ENCODE data around the gene YARS1.

YARS1 gene

GRCh38 chr1:32811917-32812316 lies 5.2 kb downstream of the YARS1 start:
- Histone ChIP-seq H3K36me3 (ENCODE audit: control insufficient read depth, insufficient read depth, low read length) (no peaks in the 10 kb centered on the region), H2AFZ (no peak overlapping the region), H3K79me2 (peaks cover 6% of the 10 kb centered on the region), H3K4me3 (ENCODE audit: low read depth, low read length) (no peak overlapping the region), H3K9ac (no peak overlapping the region), H3K27ac (no peak overlapping the region), H3K4me1 (no peaks in the 10 kb centered on the region), H3K4me2 (ENCODE audit: low read length) (no peak overlapping the region), H3K27me3 (ENCODE audit: control insufficient read depth, insufficient read depth, low read length) (no peaks in the 10 kb centered on the region), H3K9me3 (ENCODE audit: control insufficient read depth, low read length) (no peaks in the 10 kb centered on the region)
- no peak for TF ChIP-seq CTCF (IDR thresholded peaks at IDR 0.05)

- no peaks in the 10 kb centered on the region for H3K27me3 ChIP-seq (ENCODE audit: control insufficient read depth, insufficient read depth, low read length)
- H3K9ac ChIP-seq = no peak overlapping the region
- H3K9me3 ChIP-seq (ENCODE audit: control insufficient read depth, low read length) = no peaks in the 10 kb centered on the region
- no peak for TF ChIP-seq CTCF (IDR thresholded peaks at IDR 0.05)
- H3K4me3 ChIP-seq (ENCODE audit: low read depth, low read length) = no peak overlapping the region
- no peaks in the 10 kb centered on the region for H3K36me3 ChIP-seq (ENCODE audit: control insufficient read depth, insufficient read depth, low read length)
- H2AFZ ChIP-seq = no peak overlapping the region
- H3K27ac ChIP-seq = no peak overlapping the region
- no peaks in the 10 kb centered on the region for H3K79me2 ChIP-seq
- no peak overlapping the region for H3K4me2 ChIP-seq (ENCODE audit: low read length)
- H3K4me1 ChIP-seq = no peaks in the 10 kb centered on the region
Observed at GRCh38 chr1:32811265-32811664, 5.9 kb downstream of the YARS1 start.

- H3K4me1 ChIP-seq = no peaks in the 10 kb centered on the region
- H3K4me3 ChIP-seq (ENCODE audit: low read depth, low read length) = no peak overlapping the region
- no peaks in the 10 kb centered on the region for H3K27me3 ChIP-seq (ENCODE audit: control insufficient read depth, insufficient read depth, low read length)
- H3K27ac ChIP-seq = no peak overlapping the region
- no peaks in the 10 kb centered on the region for H3K36me3 ChIP-seq (ENCODE audit: control insufficient read depth, insufficient read depth, low read length)
- H3K79me2 ChIP-seq = no peaks in the 10 kb centered on the region
- TF ChIP-seq CTCF (IDR thresholded peaks at IDR 0.05) = no peak
- no peak overlapping the region for H3K4me2 ChIP-seq (ENCODE audit: low read length)
- no peak overlapping the region for H3K9ac ChIP-seq
- H3K9me3 ChIP-seq (ENCODE audit: control insufficient read depth, low read length) = no peaks in the 10 kb centered on the region
- H2AFZ ChIP-seq = no peak overlapping the region
Observed at GRCh38 chr1:32810358-32810757, 6.8 kb downstream of the YARS1 start.

GRCh38 chr1:32808580-32808979 lies 8.6 kb downstream of the YARS1 start:
- H3K79me2 ChIP-seq = no peaks in the 10 kb centered on the region
- no peak overlapping the region for H3K4me3 ChIP-seq (ENCODE audit: low read depth, low read length)
- no peaks in the 10 kb centered on the region for H3K27me3 ChIP-seq (ENCODE audit: control insufficient read depth, insufficient read depth, low read length)
- H3K4me2 ChIP-seq (ENCODE audit: low read length) = no peak overlapping the region
- H3K27ac ChIP-seq = no peak overlapping the region
- H3K9ac ChIP-seq = no peak overlapping the region
- H3K36me3 ChIP-seq (ENCODE audit: control insufficient read depth, insufficient read depth, low read length) = no peaks in the 10 kb centered on the region
- H3K4me1 ChIP-seq = no peaks in the 10 kb centered on the region
- TF ChIP-seq CTCF (IDR thresholded peaks at IDR 0.05) = no peak
- H2AFZ ChIP-seq = no peak overlapping the region
- no peaks in the 10 kb centered on the region for H3K9me3 ChIP-seq (ENCODE audit: control insufficient read depth, low read length)

GRCh38 chr1:32806910-32807523 lies 10.1 kb downstream of the YARS1 start:
- Histone ChIP-seq H3K4me3 (ENCODE audit: low read depth, low read length) (no peak overlapping the region), H3K36me3 (ENCODE audit: control insufficient read depth, insufficient read depth, low read length) (no peaks in the 10 kb centered on the region), H3K79me2 (no peaks in the 10 kb centered on the region), H3K9me3 (ENCODE audit: control insufficient read depth, low read length) (no peaks in the 10 kb centered on the region), H3K4me1 (no peaks in the 10 kb centered on the region), H3K27ac (no peak overlapping the region), H3K9ac (no peak overlapping the region), H3K27me3 (ENCODE audit: control insufficient read depth, insufficient read depth, low read length) (no peaks in the 10 kb centered on the region), H3K4me2 (ENCODE audit: low read length) (no peak overlapping the region), H2AFZ (no peak overlapping the region)
- no peak for TF ChIP-seq CTCF (IDR thresholded peaks at IDR 0.05)

Data from parathyroid adenoma (tissue), 2 donors.